HepG2 (cell line): ENCODE results near the gene SHISA5. TPM values are rescaled to one million over a fixed set of nuclear protein-coding genes. Genes with fewer than 3 reads are reported as not detected.
A peak's percentile ranks its signal among the peaks of the same experiment; 100 is the strongest.

Experiments used
- ATAC-seq: fragments of 200-7000 bp; cut with Tn5 transposase; 3 replicates; pipeline ENCODE4 v1.9.1; 2020; ENCODE audit warnings: mild to moderate bottlenecking, moderate library complexity
- BruUV-seq: library from RNA; stranded (reverse); fragments of 400-500 nt; replicated peaks from 2 replicates; lab custom pipeline; 2021; lab: Mats Ljungman, UMichigan
- CTCF ChIA-PET: fragments of 300-600 bp; formaldehyde crosslinking; extraction: SDS; loops from one replicate; lab custom pipeline; 2021; ENCODE audit warnings: low total read pairs, inconsistent platforms, low intra/inter-chr PET ratio; lab: Yijun Ruan, JAX
- POLR2A ChIA-PET: fragments of 350-600 bp; sonication (Branson Sonifier 250); formaldehyde crosslinking; loops from one replicate; lab custom pipeline; 2020; ENCODE audit warnings: antibody characterized with exemption, inconsistent platforms; lab: Yijun Ruan, JAX
- DNase-seq: peaks from one replicate; pipeline ENCODE4 v3.0.0-alpha.2; 2015; ENCODE audit warnings: low spot score
- FAIRE-seq: peaks from 3 replicates; lab custom pipeline; 2011; peaks lifted over from hg19 to GRCh38; lab: Jason Lieb, UNC
- H2AFZ ChIP-seq: one replicate; pipeline ENCODE4 v1.6.1; 2011; ENCODE audit warnings: low read length, inconsistent platforms
- H3K27ac ChIP-seq: fragments of 300-600 bp; 3 replicates; pipeline ENCODE4 v1.8.0; 2011; ENCODE audit warnings: mixed run types, mild to moderate bottlenecking, mixed read lengths, low read length, inconsistent platforms; ENCODE audit not compliant: insufficient read depth; ENCODE audit errors: extremely low read length
- H3K27me3 ChIP-seq, 2 experiments: fragments of 200-600 bp in 1 of 2; 2 replicates in 1 of 2; 3 replicates in 1 of 2; pipeline versions ENCODE4 v1.6.0 to v1.8.0; 2011; ENCODE audit warnings: low read length in 2 of 2, mild to moderate bottlenecking in 2 of 2, moderate library complexity in 2 of 2, inconsistent platforms in 1 of 2; ENCODE audit not compliant: insufficient read depth in 2 of 2, control insufficient read depth in 1 of 2
- H3K36me3 ChIP-seq, 2 experiments: fragments of 200-600 bp in 1 of 2; replicated peaks in 1 of 2; 2 replicates in 1 of 2; 3 replicates in 1 of 2; pipeline versions ENCODE4 v1.5.1 to v1.8.0; 2011; ENCODE audit warnings: low read length in 2 of 2, inconsistent platforms in 1 of 2; ENCODE audit not compliant: insufficient read depth in 2 of 2, control insufficient read depth in 1 of 2
- H3K4me1 ChIP-seq: 2 replicates; pipeline ENCODE4 v1.5.1; 2012; ENCODE audit warnings: low read length, inconsistent platforms; ENCODE audit not compliant: insufficient read depth
- H3K4me2 ChIP-seq: 2 replicates; pipeline ENCODE4 v1.6.0; 2011; ENCODE audit warnings: low read depth, low read length, inconsistent platforms
- H3K4me3 ChIP-seq, 3 experiments: fragments of 200-600 bp in 1 of 3; sonication (generic), shearing (Covaris generic) in 1 of 3; replicated peaks in 1 of 3; 2 replicates each; pipeline ENCODE4 v1.5.1; 2011 to 2016; ENCODE audit warnings: low read length in 3 of 3, inconsistent platforms in 2 of 3, low read depth in 2 of 3, mild to moderate bottlenecking in 2 of 3, control low read depth in 1 of 3, mixed read lengths in 1 of 3; ENCODE audit not compliant: insufficient read depth in 1 of 3
- H3K79me2 ChIP-seq: one replicate; pipeline ENCODE4 v1.6.1; 2011; ENCODE audit warnings: low read length, inconsistent platforms; ENCODE audit not compliant: insufficient read depth
- H3K9ac ChIP-seq: 2 replicates; pipeline ENCODE4 v1.6.0; 2011; ENCODE audit warnings: mild to moderate bottlenecking, low read depth, low read length, inconsistent platforms; ENCODE audit not compliant: insufficient read depth
- H3K9me3 ChIP-seq: 2 replicates; pipeline ENCODE4 v1.5.1; 2012; ENCODE audit warnings: mild to moderate bottlenecking, low read length
- H4K20me1 ChIP-seq: 2 replicates; pipeline ENCODE4 v1.6.0; 2011; ENCODE audit warnings: inconsistent platforms, mild to moderate bottlenecking, low read length, moderate library complexity; ENCODE audit not compliant: insufficient read depth
- CTCF ChIP-seq: sonication (generic); formaldehyde crosslinking; IDR thresholded peaks from 2 replicates; pipeline ENCODE4 v1.5.0; 2020; ENCODE audit warnings: mild to moderate bottlenecking, missing genetic modification reagents, moderate library complexity
- ELF1 ChIP-seq: sonication (generic); formaldehyde crosslinking; IDR thresholded peaks from 2 replicates; pipeline ENCODE4 v1.4.0; 2020; ENCODE audit warnings: missing genetic modification reagents
- ELF3 ChIP-seq: IDR thresholded peaks from 2 replicates; pipeline ENCODE4 v1.6.1; 2016; ENCODE audit warnings: missing genetic modification reagents, missing compliant biosample characterization
- ELK4 ChIP-seq: sonication (generic); formaldehyde crosslinking; IDR thresholded peaks from 2 replicates; pipeline ENCODE4 v1.9.0; 2021; ENCODE audit warnings: missing genetic modification reagents, borderline replicate concordance
- ERF ChIP-seq: IDR thresholded peaks from 2 replicates; pipeline ENCODE4 v1.6.1; 2018; ENCODE audit warnings: missing biosample characterization, missing genetic modification reagents
- FOXC1 ChIP-seq: sonication (generic); formaldehyde crosslinking; IDR thresholded peaks from 2 replicates; pipeline ENCODE4 v1.8.0; 2022; ENCODE audit warnings: mild to moderate bottlenecking, missing genetic modification reagents, borderline replicate concordance
- GATAD1 ChIP-seq: IDR thresholded peaks from 2 replicates; pipeline ENCODE4 v1.6.1; 2016; ENCODE audit warnings: missing genetic modification reagents, missing compliant biosample characterization
- HOXA3 ChIP-seq: sonication (generic); formaldehyde crosslinking; IDR thresholded peaks from 2 replicates; pipeline ENCODE4 v1.5.0; 2020; ENCODE audit warnings: missing genetic modification reagents
- SKI ChIP-seq: fragments of 450-650 bp; IDR thresholded peaks from one replicate; pipeline ENCODE4 v1.6.1; 2018; ENCODE audit warnings: mild to moderate bottlenecking; ENCODE audit not compliant: partially characterized antibody
- SP1 ChIP-seq, 2 experiments: fragments of 450-650 bp in 1 of 2; sonication (generic) in 1 of 2; formaldehyde crosslinking in 1 of 2; IDR thresholded peaks; 2 replicates each; pipeline versions ENCODE4 v1.4.0 to v1.6.1; 2016 to 2020; ENCODE audit warnings: missing genetic modification reagents in 1 of 2
- TEAD3 ChIP-seq: optimal IDR thresholded peaks from 2 replicates; pipeline ENCODE3; 2016; ENCODE audit warnings: borderline replicate concordance
- ZBTB7B ChIP-seq: sonication (generic); formaldehyde crosslinking; IDR thresholded peaks from 2 replicates; pipeline ENCODE4 v1.4.0; 2020; ENCODE audit warnings: missing genetic modification reagents
- ZFY ChIP-seq: sonication (generic); formaldehyde crosslinking; IDR thresholded peaks from 2 replicates; pipeline ENCODE4 v1.4.0; 2020; ENCODE audit warnings: missing genetic modification reagents
- ZNF143 ChIP-seq: sonication (generic); formaldehyde crosslinking; IDR thresholded peaks from 2 replicates; pipeline ENCODE4 v1.4.0; 2020; ENCODE audit warnings: missing genetic modification reagents
- ZNF383 ChIP-seq: sonication (generic); formaldehyde crosslinking; IDR thresholded peaks from 2 replicates; pipeline ENCODE4 v1.4.0; 2020; ENCODE audit warnings: missing genetic modification reagents, mild to moderate bottlenecking, borderline replicate concordance
- ZNF572 ChIP-seq: sonication (generic); formaldehyde crosslinking; IDR thresholded peaks from 2 replicates; pipeline ENCODE4 v1.5.1; 2020; ENCODE audit warnings: mild to moderate bottlenecking, missing genetic modification reagents
- ZNF703 ChIP-seq: sonication (generic); formaldehyde crosslinking; IDR thresholded peaks from 2 replicates; pipeline ENCODE4 v1.5.1; 2020; ENCODE audit warnings: missing genetic modification reagents, mild to moderate bottlenecking, moderate library complexity, borderline replicate concordance
- ZSCAN21 ChIP-seq: sonication (generic); formaldehyde crosslinking; IDR thresholded peaks from 2 replicates; pipeline ENCODE4 v1.8.0; 2022; ENCODE audit warnings: mild to moderate bottlenecking, missing genetic modification reagents, moderate library complexity, borderline replicate concordance
- WGBS: methylation state at CpG from one replicate; pipeline ENCODE4 v1.1.6; 2017; ENCODE audit warnings: low lambda C conversion rate; 5-methylcytosine and 5-hydroxymethylcytosine counted together
- in situ Hi-C: cut with HindIII; loops from 2 replicates; pipeline ENCODE4 v1.10.0; 2017; ENCODE audit warnings: low pct_unique_long_range_greater_than_20kb; ENCODE audit not compliant: extremely low pct_ligation_motif_present
- intact Hi-C: fragments of 100-400 bp; cut with micrococcal nuclease; formaldehyde crosslinking; loops from one replicate; pipeline ENCODE4 v1.10.0; 2022; ENCODE audit not compliant: unreplicated experiment
- polyA plus RNA-seq, 8 experiments: library from polyadenylated mRNA; depleted of rRNA in 3 of 8; stranded (reverse) in 7 of 8; unstranded in 1 of 8; fragments of >200 nt; fragmentation: Illumina TruSeq in 4 of 8; extraction: Trizol in 4 of 8; gene quantifications; 2 replicates each; pipeline versions ENCODE4 v1.2.1 to v1.2.3, GENCODE V29; 2011 to 2016; ENCODE audit warnings: low read depth in 4 of 8, missing spikeins in 1 of 8, mixed read lengths in 1 of 8; ENCODE audit not compliant: insufficient read depth in 1 of 8
- total RNA-seq, 5 experiments: library from RNA; depleted of rRNA; stranded (reverse); fragments of >200 nt; fragmentation: Illumina TruSeq; extraction: Trizol; gene quantifications; 2 replicates each; pipeline ENCODE4 v1.2.3, GENCODE V29; 2016; ENCODE audit warnings: low read depth in 1 of 5
- TF ChIP-seq, protein P1 (sequence below): IDR thresholded peaks from 2 replicates; pipeline ENCODE4 v1.6.1; 2016; ENCODE audit warnings: mild to moderate bottlenecking

Gene SHISA5
- total and polyA plus RNA-seq, 2 of the 13 experiments (the other 11 are each of a cell fraction or from before 2014, with no cell fraction given) = 75.8 to 91.4 TPM

- Histone ChIP-seq H3K27me3 (no peaks in the 10 kb centered on the region; a peak in 1 of 5 replicates), H3K9ac (no peak overlapping the region), H3K9me3 (no peaks in the 10 kb centered on the region), H2AFZ (no peak overlapping the region), H3K4me2 (no peak overlapping the region), H3K4me3 (no peak overlapping the region), H3K36me3 (peaks cover 1 to 4% of the 10 kb centered on the region in 2 experiments; a peak in 3 of 5 replicates), H3K27ac (no peak overlapping the region), H3K4me1 (peaks cover 73% of the 10 kb centered on the region), H3K79me2 (peaks cover 19% of the 10 kb centered on the region), H4K20me1 (no peaks in the 10 kb centered on the region)
- in situ Hi-C loops (loop anchor here (5.0 kb wide), 3 partner anchors 34 to 204 kb away; no protein-coding TSS in a partner anchor), intact Hi-C loops (loop anchor here (1.0 to 2.0 kb wide), 3 partner anchors 35 to 203 kb away; no protein-coding TSS in a partner anchor)
- CTCF ChIA-PET = interaction anchor here (0.8 to 5.7 kb wide), 10 partner anchors 9 to 241 kb away, joined by 4 to 117 read pairs (median 15); no protein-coding TSS in a partner anchor
- BruUV-seq = no TSS peak
- FAIRE-seq (peak; percentile 86), ATAC-seq (peak; percentile 33), DNase-seq (peak; percentile 81)
- POLR2A ChIA-PET = interaction anchor here (0.7 to 2.7 kb wide), 13 partner anchors 10 to 195 kb away, joined by 3 to 59 read pairs (median 9); partner anchors contain the start of genes ATRIP and ZNF589
- 47% methylated on average over 6 of the region's 7 CpGs for WGBS
- TF ChIP-seq ELF3 (CRISPR knock-in tag) (peak; percentile 63), ZNF572 (CRISPR knock-in tag) (peak; percentile 57; the same call in 1 of the 2 replicates), SP1 (IDR thresholded peaks at IDR 0.05) (no peak), SP1 (CRISPR knock-in tag; IDR thresholded peaks at IDR 0.05) (peak; percentile 34; the same call in 1 of the 2 replicates), ZNF703 (CRISPR knock-in tag) (no peak), ZSCAN21 (CRISPR knock-in tag) (0 out of 2 replicates have a peak, but pooled peaks have one; percentile 30), ERF (CRISPR knock-in tag) (peak; percentile 60; the same call in 1 of the 2 replicates), ZBTB7B (CRISPR knock-in tag) (peak; percentile 65; the same call in 1 of the 2 replicates), ELF1 (peak; percentile 38; the same call in 1 of the 2 replicates), HOXA3 (peak; percentile 54; the same call in 1 of the 2 replicates), ZNF143 (CRISPR knock-in tag) (0 out of 2 replicates have a peak, but pooled peaks have one; percentile 22), TEAD3 (CRISPR knock-in tag) (peak; percentile 69), ZFY (0 out of 2 replicates have a peak, but pooled peaks have one; percentile 9), GATAD1 (peak; percentile 75), ELK4 (CRISPR knock-in tag) (no peak), ZNF383 (CRISPR knock-in tag) (peak; percentile 50; the same call in 1 of the 2 replicates), FOXC1 (CRISPR knock-in tag) (0 out of 2 replicates have a peak, but pooled peaks have one; percentile 46), CTCF (peak; percentile 100), SKI (no peak)
- TF ChIP-seq, protein P1, sequence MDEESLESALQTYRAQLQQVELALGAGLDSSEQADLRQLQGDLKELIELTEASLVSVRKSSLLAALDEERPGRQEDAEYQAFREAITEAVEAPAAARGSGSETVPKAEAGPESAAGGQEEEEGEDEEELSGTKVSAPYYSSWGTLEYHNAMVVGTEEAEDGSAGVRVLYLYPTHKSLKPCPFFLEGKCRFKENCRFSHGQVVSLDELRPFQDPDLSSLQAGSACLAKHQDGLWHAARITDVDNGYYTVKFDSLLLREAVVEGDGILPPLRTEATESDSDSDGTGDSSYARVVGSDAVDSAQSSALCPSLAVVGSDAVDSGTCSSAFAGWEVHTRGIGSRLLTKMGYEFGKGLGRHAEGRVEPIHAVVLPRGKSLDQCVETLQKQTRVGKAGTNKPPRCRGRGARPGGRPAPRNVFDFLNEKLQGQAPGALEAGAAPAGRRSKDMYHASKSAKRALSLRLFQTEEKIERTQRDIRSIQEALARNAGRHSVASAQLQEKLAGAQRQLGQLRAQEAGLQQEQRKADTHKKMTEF = peak; percentile 45; the same call in 1 of the 2 replicates
Observed at GRCh38 chr3:48435774-48436476, 68.0 kb downstream of the SHISA5 start.
